SK-N-SH (cell line): ENCODE results near the gene CLEC10A.

ENCODE experiments used
- EZH2phosphoT487 ChIP-seq: fragments of 200-600 bp; sonication (generic); IDR thresholded peaks from 2 replicates; pipeline ENCODE4 v1.6.1; 2017; ENCODE audit warnings: low read depth, mixed run types, mild to moderate bottlenecking, antibody characterized with exemption, moderate library complexity, borderline replicate concordance
- GABPA ChIP-seq: IDR thresholded peaks from 2 replicates; pipeline ENCODE4 v1.4.0; 2012; ENCODE audit warnings: low read depth, mild to moderate bottlenecking
- MAX ChIP-seq: IDR thresholded peaks from 2 replicates; pipeline ENCODE4 v1.4.0; 2012; ENCODE audit warnings: low read depth
- MEF2A ChIP-seq: IDR thresholded peaks from 2 replicates; pipeline ENCODE4 v1.4.0; 2012; ENCODE audit warnings: low read depth, borderline replicate concordance
- POLR2AphosphoS5 ChIP-seq: IDR thresholded peaks from 2 replicates; pipeline ENCODE4 v1.6.1; 2012; ENCODE audit warnings: low read depth, low read length
- RAD21 ChIP-seq: IDR thresholded peaks from 2 replicates; pipeline ENCODE4 v1.6.1; 2012; ENCODE audit warnings: mild to moderate bottlenecking, low read length
- RXRA ChIP-seq: IDR thresholded peaks from 2 replicates; pipeline ENCODE4 v1.4.0; 2012; ENCODE audit warnings: low read depth, mild to moderate bottlenecking, borderline replicate concordance
- SMC3 ChIP-seq: IDR thresholded peaks from 2 replicates; pipeline ENCODE4 v1.6.1; 2012; ENCODE audit warnings: low read depth, low read length, improper control_type of control experiment
- TAF1 ChIP-seq: IDR thresholded peaks from 2 replicates; pipeline ENCODE4 v1.6.1; 2012; ENCODE audit warnings: low read depth, mild to moderate bottlenecking, low read length, moderate library complexity, borderline replicate concordance
- TEAD4 ChIP-seq: IDR thresholded peaks from 2 replicates; pipeline ENCODE4 v1.4.0; 2012; ENCODE audit warnings: mild to moderate bottlenecking, borderline replicate concordance; ENCODE audit not compliant: insufficient read depth
- TF ChIP-seq, protein P1 (sequence below): IDR thresholded peaks from 2 replicates; pipeline ENCODE4; 2012
- TF ChIP-seq, protein P2 (sequence below): fragments of 200-600 bp; sonication (generic); IDR thresholded peaks from 2 replicates; pipeline ENCODE4 v1.6.1; 2017; ENCODE audit warnings: antibody characterized with exemption, mild to moderate bottlenecking, moderate library complexity
- TF ChIP-seq, protein P3 (sequence below): fragments of 150-350 bp; IDR thresholded peaks from 2 replicates; pipeline ENCODE4 v1.6.1; 2017; ENCODE audit warnings: antibody characterized with exemption, low read length, low read depth, borderline replicate concordance

DNA sequence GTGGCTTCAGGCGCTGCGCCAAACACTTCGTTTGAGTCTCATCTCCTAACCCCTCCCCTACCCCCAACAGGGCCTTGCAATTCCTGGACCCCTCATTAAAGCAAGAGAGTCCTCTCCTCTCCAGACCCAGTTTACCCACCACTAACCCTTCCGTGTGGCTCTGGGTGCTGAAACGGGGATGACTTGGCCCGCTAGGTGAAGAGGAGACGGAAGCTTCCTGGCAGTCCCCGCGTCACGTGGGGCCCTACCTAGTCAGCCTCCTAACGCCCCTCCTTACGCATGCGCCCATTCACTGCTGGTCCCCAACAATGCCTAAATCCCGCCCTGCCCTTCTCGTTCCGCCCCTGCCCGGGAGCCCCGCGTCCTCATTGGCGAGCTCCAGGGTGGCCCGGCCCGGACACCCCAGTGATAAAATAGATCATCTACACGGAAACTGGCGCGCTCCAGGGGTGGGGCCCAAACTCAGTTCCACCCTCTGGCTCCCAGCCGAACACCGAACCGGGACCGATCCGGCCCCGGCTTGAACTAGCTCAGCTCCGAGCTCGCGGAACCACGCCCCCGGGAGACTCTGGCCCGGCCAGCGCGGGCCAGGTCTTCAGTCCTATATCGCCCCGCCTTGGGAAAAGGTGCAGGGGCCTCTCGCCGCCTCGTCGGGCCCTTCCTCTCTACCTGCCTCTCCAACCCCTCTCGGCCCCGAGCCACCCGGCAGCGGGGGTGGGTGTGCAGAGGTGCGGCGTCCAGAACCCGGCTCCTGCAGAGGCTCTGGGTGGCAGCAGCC lies 44.3 kb downstream of the CLEC10A start, which contains the start of gene SLC16A13:
- TF ChIP-seq SMC3 (no peak), POLR2AphosphoS5 (peak; percentile 89), TEAD4 (no peak), RAD21 (no peak), RXRA (no peak), EZH2phosphoT487 (no peak), MAX (peak; percentile 82), MEF2A (no peak), TAF1 (peak; percentile 49; the same call in 1 of the 2 replicates), GABPA (no peak)
- TF ChIP-seq, protein P1, sequence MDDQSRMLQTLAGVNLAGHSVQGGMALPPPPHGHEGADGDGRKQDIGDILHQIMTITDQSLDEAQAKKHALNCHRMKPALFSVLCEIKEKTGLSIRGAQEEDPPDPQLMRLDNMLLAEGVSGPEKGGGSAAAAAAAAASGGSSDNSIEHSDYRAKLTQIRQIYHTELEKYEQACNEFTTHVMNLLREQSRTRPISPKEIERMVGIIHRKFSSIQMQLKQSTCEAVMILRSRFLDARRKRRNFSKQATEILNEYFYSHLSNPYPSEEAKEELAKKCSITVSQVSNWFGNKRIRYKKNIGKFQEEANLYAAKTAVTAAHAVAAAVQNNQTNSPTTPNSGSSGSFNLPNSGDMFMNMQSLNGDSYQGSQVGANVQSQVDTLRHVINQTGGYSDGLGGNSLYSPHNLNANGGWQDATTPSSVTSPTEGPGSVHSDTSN = no peak
- TF ChIP-seq, protein P2, sequence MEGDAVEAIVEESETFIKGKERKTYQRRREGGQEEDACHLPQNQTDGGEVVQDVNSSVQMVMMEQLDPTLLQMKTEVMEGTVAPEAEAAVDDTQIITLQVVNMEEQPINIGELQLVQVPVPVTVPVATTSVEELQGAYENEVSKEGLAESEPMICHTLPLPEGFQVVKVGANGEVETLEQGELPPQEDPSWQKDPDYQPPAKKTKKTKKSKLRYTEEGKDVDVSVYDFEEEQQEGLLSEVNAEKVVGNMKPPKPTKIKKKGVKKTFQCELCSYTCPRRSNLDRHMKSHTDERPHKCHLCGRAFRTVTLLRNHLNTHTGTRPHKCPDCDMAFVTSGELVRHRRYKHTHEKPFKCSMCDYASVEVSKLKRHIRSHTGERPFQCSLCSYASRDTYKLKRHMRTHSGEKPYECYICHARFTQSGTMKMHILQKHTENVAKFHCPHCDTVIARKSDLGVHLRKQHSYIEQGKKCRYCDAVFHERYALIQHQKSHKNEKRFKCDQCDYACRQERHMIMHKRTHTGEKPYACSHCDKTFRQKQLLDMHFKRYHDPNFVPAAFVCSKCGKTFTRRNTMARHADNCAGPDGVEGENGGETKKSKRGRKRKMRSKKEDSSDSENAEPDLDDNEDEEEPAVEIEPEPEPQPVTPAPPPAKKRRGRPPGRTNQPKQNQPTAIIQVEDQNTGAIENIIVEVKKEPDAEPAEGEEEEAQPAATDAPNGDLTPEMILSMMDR = no peak
- TF ChIP-seq, protein P3, sequence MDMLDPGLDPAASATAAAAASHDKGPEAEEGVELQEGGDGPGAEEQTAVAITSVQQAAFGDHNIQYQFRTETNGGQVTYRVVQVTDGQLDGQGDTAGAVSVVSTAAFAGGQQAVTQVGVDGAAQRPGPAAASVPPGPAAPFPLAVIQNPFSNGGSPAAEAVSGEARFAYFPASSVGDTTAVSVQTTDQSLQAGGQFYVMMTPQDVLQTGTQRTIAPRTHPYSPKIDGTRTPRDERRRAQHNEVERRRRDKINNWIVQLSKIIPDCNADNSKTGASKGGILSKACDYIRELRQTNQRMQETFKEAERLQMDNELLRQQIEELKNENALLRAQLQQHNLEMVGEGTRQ = peak; percentile 92
